Measurements from ENCODE around the gene PEF1.

The PEF1 gene

GRCh38 chr1:31670593-31670964 is 25.9 kb upstream of the PEF1 start:
- no peak for DNase-seq

DNA sequence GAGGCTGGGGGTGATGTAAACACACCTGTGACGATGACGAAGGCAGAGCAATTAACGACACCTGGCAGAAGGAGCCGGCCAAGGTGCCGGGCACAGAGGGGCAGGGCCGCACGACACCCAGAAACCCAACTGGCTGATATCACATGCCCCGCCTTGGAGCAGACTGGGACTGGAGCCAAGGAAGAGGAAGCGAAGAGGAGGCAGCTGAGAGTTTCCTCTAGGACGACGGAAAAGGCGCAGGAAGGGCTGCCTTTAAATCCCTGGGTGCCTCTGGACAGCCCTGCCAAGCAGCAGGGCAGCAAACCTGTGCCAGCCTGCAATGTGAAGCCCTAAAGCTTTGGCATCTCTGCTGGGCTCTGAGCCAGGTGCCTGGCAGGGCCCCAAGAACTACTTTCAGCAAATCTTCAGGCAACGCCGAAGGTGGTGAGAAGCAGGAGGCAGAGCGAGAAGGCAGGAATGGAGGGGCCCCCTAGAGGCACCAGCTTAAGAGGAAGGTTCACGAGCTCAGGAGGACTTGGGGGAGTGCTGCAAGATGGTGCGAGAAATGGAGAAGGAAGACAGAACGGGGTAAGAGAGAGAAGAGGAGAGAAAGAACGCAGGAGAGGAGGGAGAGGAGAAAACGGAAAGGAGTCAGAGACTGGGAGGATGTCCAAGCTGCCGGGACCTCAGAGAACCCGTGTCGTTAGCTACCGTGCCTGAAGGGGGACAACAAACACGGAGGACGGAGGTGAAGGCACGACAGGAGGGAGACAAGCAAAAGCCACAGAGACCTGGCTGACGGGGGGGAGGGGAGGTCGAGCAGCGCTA is 25.3 kb upstream of the PEF1 start:
- peak; percentile 4 for DNase-seq

- DNase-seq = no peak
These were observed 24.7 kb upstream of the PEF1 start for GRCh38 chr1:31669433-31669785.

GRCh38 chr1:31668303-31668883 is 23.7 kb upstream of the PEF1 start:
- DNase-seq = no peak

DNA sequence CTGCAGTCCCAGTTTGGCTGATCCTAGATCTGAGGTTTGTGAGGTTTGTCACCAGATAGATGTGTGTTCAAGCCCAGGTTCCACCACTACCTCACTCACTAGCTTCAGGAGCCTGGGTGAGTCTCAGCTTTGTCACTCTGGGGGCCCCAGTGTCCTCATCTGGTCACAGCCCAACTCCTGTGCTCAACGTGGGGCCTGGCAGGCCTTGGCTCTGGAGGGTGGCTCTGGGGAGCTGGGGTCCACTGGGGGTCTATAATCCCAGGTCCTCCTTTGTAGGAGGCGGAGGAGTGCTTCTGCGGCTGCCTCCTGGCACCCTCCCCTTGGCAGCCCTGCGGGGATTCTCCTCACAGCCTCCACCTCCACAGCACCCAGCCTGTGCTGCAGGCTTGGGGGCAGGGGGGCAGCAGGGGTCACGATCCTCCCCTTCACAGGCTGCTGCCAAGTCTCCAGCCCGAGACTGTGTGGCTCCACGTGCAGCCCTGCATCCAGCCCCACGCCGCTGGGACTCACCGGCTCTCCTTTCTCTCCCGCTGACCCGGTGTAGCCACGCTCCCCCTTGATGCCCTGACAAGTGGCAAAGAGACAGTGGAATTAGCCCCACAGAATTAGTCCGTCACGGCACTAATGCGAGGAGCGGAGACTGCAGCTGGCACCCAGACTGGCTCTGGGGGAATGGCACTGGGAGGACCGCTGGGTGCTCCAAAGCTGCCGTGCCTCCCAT is 22.5 kb upstream of the PEF1 start:
- no peak for DNase-seq

DNA sequence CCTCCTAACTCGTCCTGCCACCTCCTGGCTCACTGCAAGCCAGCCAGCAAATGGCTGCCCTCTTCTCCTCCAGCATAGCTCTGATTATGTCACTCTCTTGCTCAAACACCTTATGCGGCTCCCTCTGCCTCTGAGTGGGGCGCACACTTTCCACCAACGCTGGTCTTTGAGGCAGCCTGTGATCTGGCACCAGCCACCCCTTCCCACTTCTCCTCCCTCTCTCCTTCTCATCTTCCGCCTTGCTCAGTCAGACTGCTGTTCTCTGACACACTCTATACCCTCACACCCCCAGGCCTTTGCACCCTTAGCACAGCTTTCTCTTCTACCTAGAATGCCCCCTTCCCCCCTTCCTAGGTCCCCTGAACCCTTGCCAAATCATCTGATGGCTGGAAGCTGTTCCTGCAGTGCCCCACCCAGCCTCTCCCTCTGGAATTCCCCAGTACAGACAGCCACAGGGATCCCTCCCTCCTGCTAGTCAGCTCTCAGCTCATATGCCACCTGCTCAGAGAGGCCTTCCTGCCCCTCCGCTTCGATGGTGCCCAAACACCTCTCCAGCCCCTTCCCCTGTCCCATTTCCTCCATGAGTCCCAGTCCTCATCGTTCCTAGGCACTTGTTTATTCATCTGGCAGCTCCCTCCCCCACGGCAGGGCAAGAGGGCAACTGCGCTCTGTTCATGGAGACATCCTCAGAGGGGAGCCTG is 21.7 kb upstream of the PEF1 start:
- DNase-seq = no peak

DNA sequence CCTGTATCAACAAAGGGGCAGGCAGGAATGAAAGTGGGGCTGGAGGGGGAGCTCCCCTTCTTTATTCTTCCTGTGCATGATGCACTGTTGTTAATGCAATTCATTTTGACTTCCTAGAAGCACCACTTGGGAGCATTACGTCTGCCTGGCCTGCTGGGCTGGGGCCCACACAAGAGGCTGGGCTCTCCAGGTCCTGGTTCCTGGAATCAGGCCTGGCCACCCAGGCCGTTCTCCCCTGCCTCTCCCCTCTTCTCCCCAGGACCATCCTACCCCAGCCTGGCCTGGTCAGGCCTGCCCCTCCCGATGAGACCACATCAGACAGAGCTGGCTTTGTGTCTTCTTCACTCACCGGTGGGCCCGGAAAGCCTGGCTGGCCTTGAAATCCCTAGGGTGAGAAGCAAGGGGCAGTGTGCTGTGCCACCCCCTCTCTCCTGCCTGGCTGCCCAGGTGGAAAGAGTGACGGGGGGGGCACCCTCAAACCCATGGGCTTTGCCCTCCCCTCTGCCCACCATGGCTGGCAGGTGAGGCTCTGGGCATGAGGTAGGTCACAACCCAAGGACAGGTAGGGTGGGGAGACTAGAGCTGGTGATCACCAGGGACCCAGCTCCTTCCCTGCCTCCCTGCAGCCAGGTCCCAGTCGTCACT is 20.7 kb upstream of the PEF1 start:
- DNase-seq = no peak

- no peak for DNase-seq
These were observed 19.9 kb upstream of the PEF1 start for GRCh38 chr1:31664528-31664927.

GRCh38 chr1:31663622-31664452 is 19.2 kb upstream of the PEF1 start:
- peak; percentile 48 for DNase-seq

DNA sequence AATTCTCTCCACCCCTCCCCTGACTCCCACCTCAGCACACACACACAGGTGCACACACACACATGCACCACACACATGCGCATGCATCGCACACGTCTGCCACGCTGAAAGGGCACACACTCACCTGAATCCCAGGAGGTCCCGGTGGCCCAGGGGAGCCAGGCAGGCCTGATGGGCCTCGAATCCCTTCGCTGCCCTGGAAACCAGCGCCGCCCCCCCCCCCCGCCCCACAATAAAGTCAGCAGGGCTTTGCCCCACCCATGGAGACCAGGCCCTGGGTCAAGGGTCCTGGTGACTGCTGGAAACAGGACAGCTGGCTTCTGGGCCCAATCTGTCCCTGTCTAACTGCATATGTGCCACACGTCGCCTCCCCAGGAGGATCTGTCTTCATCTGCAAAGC is 17.8 kb upstream of the PEF1 start:
- DNase-seq = no peak

DNA sequence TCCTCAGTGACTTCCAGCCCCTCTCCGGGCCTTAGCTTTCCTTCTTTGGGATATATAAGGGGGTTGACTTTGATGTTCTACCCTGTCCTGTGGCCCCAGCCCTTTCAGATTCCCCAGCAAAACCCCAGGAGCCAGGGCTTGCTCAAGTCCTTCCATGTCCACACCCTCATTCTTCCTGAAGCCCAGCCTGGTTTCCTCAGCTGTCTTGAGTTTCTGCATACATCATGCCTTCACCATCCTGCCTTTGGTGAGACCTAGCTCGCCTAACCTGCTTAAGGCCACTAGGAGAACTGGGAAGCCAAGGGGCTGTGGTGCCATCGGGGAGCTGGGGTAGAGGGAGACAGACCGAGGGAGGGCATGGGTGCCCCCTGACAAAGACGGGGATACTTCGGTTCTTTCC is 17.2 kb upstream of the PEF1 start:
- no peak for DNase-seq

GRCh38 chr1:31660871-31661455 is 16.3 kb upstream of the PEF1 start:
- no peak for DNase-seq

DNA sequence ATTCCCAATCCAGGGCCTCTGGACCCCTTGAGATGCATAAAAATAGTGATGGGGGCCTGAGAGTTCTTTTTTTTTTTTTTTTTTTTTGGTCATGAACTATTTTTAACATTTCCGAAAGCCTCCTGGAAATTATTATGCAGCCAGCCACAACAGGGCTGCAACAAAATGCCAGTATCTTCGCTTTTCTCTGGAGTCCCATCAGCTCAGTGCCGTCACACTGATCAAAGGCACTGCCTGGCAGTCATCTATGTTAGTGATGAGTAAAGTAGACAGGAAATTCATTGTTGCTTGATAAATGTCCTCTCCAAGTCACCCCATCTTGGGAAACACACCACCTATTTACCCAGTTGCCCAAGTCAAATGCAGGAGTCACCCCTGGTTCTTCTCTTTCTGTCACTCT is 15.2 kb upstream of the PEF1 start:
- DNase-seq = no peak

DNA sequence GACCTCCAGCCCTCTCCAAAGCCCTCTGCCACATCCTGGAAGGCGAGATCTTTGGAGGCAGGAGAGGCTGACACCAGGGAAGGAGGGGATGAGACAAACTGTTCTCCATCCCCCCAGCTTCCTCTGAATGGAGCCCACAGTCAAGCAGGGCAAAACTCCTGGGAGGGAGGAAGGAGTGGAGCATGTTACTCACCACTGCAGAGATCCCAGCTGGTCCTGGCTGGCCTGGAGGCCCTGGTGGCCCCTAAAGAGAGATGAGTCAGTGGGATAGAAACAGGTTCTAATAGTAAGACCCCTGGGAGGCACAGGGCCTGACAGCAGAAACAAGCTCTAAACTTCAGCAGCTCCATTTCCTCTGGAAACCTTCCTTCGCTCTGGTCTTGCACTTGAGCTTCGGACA is 14.0 kb upstream of the PEF1 start:
- DNase-seq = no peak

- DNase-seq = no peak
These were observed 13.4 kb upstream of the PEF1 start for GRCh38 chr1:31657972-31658510.

GRCh38 chr1:31657020-31657804 is 12.5 kb upstream of the PEF1 start:
- DNase-seq = no peak

DNA sequence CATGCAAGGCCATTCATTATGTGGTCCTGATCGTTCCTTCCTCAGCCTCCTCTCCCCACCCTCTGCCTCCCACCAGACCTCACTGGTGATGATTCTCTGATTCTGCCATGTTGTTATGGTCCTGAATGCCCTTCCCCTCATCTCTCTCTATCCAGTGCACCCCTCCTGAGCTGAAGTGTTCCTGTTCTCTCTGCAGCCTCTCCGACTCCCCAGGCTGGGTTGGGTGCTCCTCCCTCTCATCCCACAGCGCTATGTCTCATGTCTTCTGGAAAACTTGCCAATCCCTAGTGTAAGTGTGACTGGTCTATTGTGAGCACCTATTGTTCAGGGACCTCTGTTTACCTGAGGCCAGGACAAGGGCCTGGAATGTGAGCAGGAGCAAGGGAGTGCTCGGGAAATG is 11.1 kb upstream of the PEF1 start:
- DNase-seq = no peak

- no peak for DNase-seq
These were observed 10.4 kb upstream of the PEF1 start for GRCh38 chr1:31655104-31655503.

GRCh38 chr1:31654474-31654776 is 9.7 kb upstream of the PEF1 start:
- DNase-seq = no peak

GRCh38 chr1:31653717-31654473 is 9.2 kb upstream of the PEF1 start:
- no peak for DNase-seq

Data from CD4-positive, alpha-beta T cell treated with Interleukin-4 for 4 hours (primary cell).